NCI-H510A treated with DMSO at 0.1 percent for 48 hours (cell line): ENCODE results near the gene GPR137B.

ENCODE experiments used
- DNase-seq: peaks from one replicate; lab custom pipeline; 2025; lab: John Stamatoyannopoulos, UW

Gene GPR137B

GRCh38 chr1:236258114-236258622, 115.8 kb downstream of the GPR137B start:
- DNase-seq, result no peak
